ENCODE data around the gene ASXL3.

- TF ChIP-seq CTCF (IDR thresholded peaks at IDR 0.05) (no peak), POLR2A (IDR thresholded peaks at IDR 0.05) (no peak), EP300 (IDR thresholded peaks at IDR 0.05) (no peak), POLR2AphosphoS5 (IDR thresholded peaks at IDR 0.05) (no peak)
Measured at GRCh38 chr18:33720133-33720532, 142.1 kb downstream of the ASXL3 start.

All from upper lobe of left lung (tissue), 4 donors.